NB4 (cell line): ENCODE data around the gene SYNDIG1.

Source experiments
- MYC ChIP-seq: IDR thresholded peaks from 2 replicates; pipeline ENCODE4 v1.6.1; 2011; ENCODE audit warnings: low read depth, low read length
- POLR2A ChIP-seq: IDR thresholded peaks from 2 replicates; pipeline ENCODE4 v1.6.1; 2011; ENCODE audit warnings: mild to moderate bottlenecking; ENCODE audit not compliant: insufficient read length; ENCODE audit errors: extremely low read depth
- TF ChIP-seq, protein P1 (sequence below): IDR thresholded peaks from one replicate; pipeline ENCODE4 v1.5.1; 2012; ENCODE audit warnings: low read depth, low read length
- TF ChIP-seq, protein P2 (sequence below): IDR thresholded peaks from 2 replicates; pipeline ENCODE4 v1.6.1; 2011; ENCODE audit warnings: low read depth, low read length

GRCh38 chr20:24461848-24462247 is 7.6 kb upstream of the SYNDIG1 start:
- TF ChIP-seq, protein P1, sequence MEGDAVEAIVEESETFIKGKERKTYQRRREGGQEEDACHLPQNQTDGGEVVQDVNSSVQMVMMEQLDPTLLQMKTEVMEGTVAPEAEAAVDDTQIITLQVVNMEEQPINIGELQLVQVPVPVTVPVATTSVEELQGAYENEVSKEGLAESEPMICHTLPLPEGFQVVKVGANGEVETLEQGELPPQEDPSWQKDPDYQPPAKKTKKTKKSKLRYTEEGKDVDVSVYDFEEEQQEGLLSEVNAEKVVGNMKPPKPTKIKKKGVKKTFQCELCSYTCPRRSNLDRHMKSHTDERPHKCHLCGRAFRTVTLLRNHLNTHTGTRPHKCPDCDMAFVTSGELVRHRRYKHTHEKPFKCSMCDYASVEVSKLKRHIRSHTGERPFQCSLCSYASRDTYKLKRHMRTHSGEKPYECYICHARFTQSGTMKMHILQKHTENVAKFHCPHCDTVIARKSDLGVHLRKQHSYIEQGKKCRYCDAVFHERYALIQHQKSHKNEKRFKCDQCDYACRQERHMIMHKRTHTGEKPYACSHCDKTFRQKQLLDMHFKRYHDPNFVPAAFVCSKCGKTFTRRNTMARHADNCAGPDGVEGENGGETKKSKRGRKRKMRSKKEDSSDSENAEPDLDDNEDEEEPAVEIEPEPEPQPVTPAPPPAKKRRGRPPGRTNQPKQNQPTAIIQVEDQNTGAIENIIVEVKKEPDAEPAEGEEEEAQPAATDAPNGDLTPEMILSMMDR, result no peak
- TF ChIP-seq POLR2A (no peak), MYC (no peak)
- TF ChIP-seq, protein P2, sequence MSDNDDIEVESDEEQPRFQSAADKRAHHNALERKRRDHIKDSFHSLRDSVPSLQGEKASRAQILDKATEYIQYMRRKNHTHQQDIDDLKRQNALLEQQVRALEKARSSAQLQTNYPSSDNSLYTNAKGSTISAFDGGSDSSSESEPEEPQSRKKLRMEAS, result no peak
